Osteoblast (primary cell): Measurements from ENCODE around the gene FKBP2. TPM values are rescaled to one million over a fixed set of nuclear protein-coding genes. Genes with fewer than 3 reads are reported as not detected.

Source experiments
- DNase-seq: peaks from one replicate; pipeline ENCODE4 v3.0.0; 2011; ENCODE audit warnings: low spot score, mixed read lengths; ENCODE audit not compliant: insufficient read length; ENCODE audit errors: missing footprints
- H2AFZ ChIP-seq: 2 replicates; pipeline ENCODE4 v1.6.0; 2011; ENCODE audit warnings: mild to moderate bottlenecking, low read length
- H3K27ac ChIP-seq: 2 replicates; pipeline ENCODE4 v1.5.1; 2011; ENCODE audit warnings: mild to moderate bottlenecking, low read depth, low read length, moderate library complexity
- H3K27me3 ChIP-seq: 2 replicates; pipeline ENCODE4 v1.6.0; 2012; ENCODE audit warnings: mild to moderate bottlenecking, control low read depth, inconsistent platforms, low read length, moderate library complexity; ENCODE audit not compliant: insufficient read depth
- H3K36me3 ChIP-seq: 2 replicates; pipeline ENCODE4 v1.5.1; 2011; ENCODE audit warnings: mild to moderate bottlenecking, low read length, control low read depth, moderate library complexity; ENCODE audit not compliant: insufficient read depth
- H3K4me1 ChIP-seq: 2 replicates; pipeline ENCODE4 v1.5.1; 2011; ENCODE audit warnings: mild to moderate bottlenecking, low read length, control low read depth, moderate library complexity; ENCODE audit not compliant: insufficient read depth
- H3K4me2 ChIP-seq: 2 replicates; pipeline ENCODE4 v1.6.0; 2011; ENCODE audit warnings: mild to moderate bottlenecking, low read length; ENCODE audit not compliant: insufficient read depth
- H3K4me3 ChIP-seq: fragments of 200-600 bp; sonication (generic); 3 replicates; pipeline ENCODE4 v1.5.1; 2012; ENCODE audit warnings: mild to moderate bottlenecking, low read length, inconsistent platforms; ENCODE audit not compliant: insufficient read depth
- H3K79me2 ChIP-seq: 2 replicates; pipeline ENCODE4 v1.6.0; 2012; ENCODE audit warnings: mild to moderate bottlenecking, low read length, control low read depth, inconsistent platforms; ENCODE audit not compliant: insufficient read depth
- H3K9me3 ChIP-seq: 2 replicates; pipeline ENCODE4 v1.5.1; 2011; ENCODE audit warnings: low read depth, low read length, control low read depth
- H4K20me1 ChIP-seq: 2 replicates; pipeline ENCODE4 v1.6.0; 2012; ENCODE audit warnings: mild to moderate bottlenecking, low read length, control low read depth; ENCODE audit not compliant: insufficient read depth
- CTCF ChIP-seq: IDR thresholded peaks from 2 replicates; pipeline ENCODE4 v1.5.1; 2011; ENCODE audit warnings: mild to moderate bottlenecking, low read depth, low read length, moderate library complexity; ENCODE audit errors: extremely low read depth
- total RNA-seq: library from RNA; depleted of rRNA; stranded (reverse); fragments of >200 nt; gene quantifications from 2 replicates; pipeline ENCODE4 v1.2.3, GENCODE V29; 2012

FKBP2 gene
- total RNA-seq, 1 donor, result 31.1 TPM

DNA sequence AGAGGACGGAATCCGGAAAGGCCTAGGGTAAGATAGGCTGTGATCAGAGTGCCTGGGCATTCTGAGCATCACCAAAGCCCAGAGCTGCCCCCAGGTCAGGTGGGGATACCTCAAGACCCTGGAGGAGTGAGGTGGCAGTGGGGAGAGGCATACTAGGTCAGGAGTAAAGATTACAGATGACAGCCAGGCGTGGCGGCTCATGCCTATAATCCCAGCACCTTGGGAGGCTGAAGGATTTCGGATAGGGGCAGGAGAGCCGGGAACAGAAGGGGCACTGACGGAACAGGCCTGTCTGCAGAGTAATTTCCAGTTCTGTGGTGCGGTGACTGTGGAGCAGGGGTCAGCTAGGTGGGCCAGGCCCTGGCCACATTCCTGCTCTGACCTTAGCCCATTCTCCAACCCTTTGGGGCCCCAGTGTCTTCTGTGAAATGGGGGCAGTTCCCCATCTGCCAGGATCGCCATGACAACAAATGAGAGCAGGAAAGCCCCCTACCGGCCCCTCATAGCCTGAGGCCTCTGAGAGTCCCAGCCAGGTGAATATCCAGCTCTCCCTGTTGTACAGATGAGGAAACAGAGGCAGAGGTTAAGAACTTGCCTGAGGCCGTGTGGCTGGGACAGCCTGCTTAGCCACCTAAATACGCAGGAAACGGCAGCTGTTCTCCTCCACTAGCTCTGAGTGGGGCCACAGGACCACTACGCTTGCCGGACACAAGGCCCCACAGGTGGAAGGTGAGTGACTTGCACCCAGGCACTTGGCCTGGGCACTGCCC is 34.3 kb downstream of the FKBP2 start:
- no peak overlapping the region for H2AFZ ChIP-seq
- DNase-seq, result no peak
- TF ChIP-seq CTCF, result no peak
- no peak overlapping the region for H3K27ac ChIP-seq
- peaks cover 5% of the 10 kb centered on the region for H3K79me2 ChIP-seq
- peaks cover 15% of the 10 kb centered on the region for H3K36me3 ChIP-seq
- no peak overlapping the region for H3K4me3 ChIP-seq
- no peaks in the 10 kb centered on the region for H3K27me3 ChIP-seq
- H4K20me1 ChIP-seq, result no peaks in the 10 kb centered on the region
- peaks cover 14% of the 10 kb centered on the region for H3K4me1 ChIP-seq
- no peaks in the 10 kb centered on the region for H3K9me3 ChIP-seq
- H3K4me2 ChIP-seq, result no peak overlapping the region

DNA sequence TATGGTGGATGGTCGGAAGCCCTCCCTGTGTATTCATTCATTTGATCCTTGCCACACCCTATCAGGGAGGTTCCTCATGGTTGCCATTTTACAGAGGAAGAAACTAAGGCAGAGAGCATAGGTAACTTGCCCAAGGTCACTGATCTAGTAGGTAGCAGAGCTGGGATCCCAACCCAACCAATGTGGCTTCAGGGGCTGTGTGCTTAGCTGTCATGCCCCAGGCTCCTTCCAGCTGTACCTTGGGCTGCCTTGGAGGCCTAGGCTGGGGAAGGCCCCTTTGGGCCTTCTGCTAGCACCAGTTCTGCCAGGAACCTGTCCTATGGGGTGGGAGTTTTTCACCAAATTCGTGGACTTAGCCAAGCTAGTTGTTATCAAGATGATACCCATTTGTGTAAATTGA is 34.9 kb downstream of the FKBP2 start:
- no peak for DNase-seq
- no peak overlapping the region for H3K4me3 ChIP-seq
- no peak for TF ChIP-seq CTCF
- no peaks in the 10 kb centered on the region for H3K27me3 ChIP-seq
- H3K79me2 ChIP-seq, result peaks cover 5% of the 10 kb centered on the region
- H3K4me2 ChIP-seq, result no peak overlapping the region
- no peak overlapping the region for H3K27ac ChIP-seq
- no peak overlapping the region for H2AFZ ChIP-seq
- peaks cover 10% of the 10 kb centered on the region for H3K4me1 ChIP-seq
- H3K9me3 ChIP-seq, result no peaks in the 10 kb centered on the region
- no peaks in the 10 kb centered on the region for H4K20me1 ChIP-seq
- peaks cover 15% of the 10 kb centered on the region for H3K36me3 ChIP-seq

DNA sequence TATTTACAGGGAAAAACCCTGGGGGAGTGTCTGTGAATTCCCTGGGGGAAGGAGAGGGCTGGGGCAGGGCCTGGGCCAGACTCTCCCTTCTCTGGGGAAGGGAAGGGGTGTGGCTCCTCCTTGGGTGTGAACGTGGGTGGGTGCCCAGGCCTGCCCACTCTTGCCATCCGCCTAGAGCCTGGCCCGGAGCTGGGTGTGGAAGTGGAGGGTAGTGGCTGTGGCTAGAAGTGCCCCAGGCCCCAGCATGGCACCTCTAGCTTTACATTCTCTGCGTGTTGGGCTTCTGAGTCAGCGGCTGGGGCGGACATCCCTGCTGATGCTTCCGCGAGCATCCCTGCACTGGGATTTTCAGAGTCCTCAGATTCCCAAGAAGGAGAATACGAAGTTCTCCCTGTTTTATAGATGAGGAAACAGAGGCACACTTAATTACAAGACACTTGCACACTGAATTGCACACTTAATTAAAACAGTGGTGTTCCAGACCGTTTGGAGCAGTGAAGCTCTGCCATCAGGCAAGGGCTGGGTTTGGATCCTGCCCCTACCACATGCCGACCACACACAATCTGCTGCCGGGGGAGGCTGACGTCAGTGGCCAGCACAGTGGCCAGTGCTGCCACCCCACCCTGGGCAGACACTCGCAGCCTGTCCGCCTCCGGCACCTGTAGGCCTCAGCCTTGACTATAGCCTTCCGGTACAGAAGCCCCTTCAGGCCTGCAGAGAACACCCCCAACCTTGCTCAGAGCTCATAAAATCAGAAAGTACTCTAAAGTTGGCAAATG is 35.9 kb downstream of the FKBP2 start:
- H3K27ac ChIP-seq, result peak overlapping the region; percentile 37
- H2AFZ ChIP-seq, result no peak overlapping the region
- DNase-seq, result peak; percentile 77
- no peak overlapping the region for H3K4me2 ChIP-seq
- H4K20me1 ChIP-seq, result no peaks in the 10 kb centered on the region
- H3K79me2 ChIP-seq, result peaks cover 10% of the 10 kb centered on the region
- H3K27me3 ChIP-seq, result no peaks in the 10 kb centered on the region
- H3K36me3 ChIP-seq, result peaks cover 20% of the 10 kb centered on the region
- H3K9me3 ChIP-seq, result no peaks in the 10 kb centered on the region
- no peak overlapping the region for H3K4me3 ChIP-seq
- no peak for TF ChIP-seq CTCF
- peaks cover 10% of the 10 kb centered on the region for H3K4me1 ChIP-seq

- no peaks in the 10 kb centered on the region for H3K27me3 ChIP-seq
- no peaks in the 10 kb centered on the region for H3K9me3 ChIP-seq
- no peaks in the 10 kb centered on the region for H4K20me1 ChIP-seq
- H3K4me3 ChIP-seq, result no peak overlapping the region
- peaks cover 16% of the 10 kb centered on the region for H3K4me1 ChIP-seq
- H3K36me3 ChIP-seq, result peaks cover 31% of the 10 kb centered on the region
- H3K27ac ChIP-seq, result no peak overlapping the region
- DNase-seq, result no peak
- no peak overlapping the region for H3K4me2 ChIP-seq
- no peak overlapping the region for H2AFZ ChIP-seq
- H3K79me2 ChIP-seq, result peaks cover 26% of the 10 kb centered on the region
- TF ChIP-seq CTCF, result no peak
These were observed 37.8 kb downstream of the FKBP2 start for GRCh38 chr11:64278576-64279190.
